ENCODE results near the gene RSPO1. TPM values are rescaled to one million over a fixed set of nuclear protein-coding genes. Genes with fewer than 3 reads are reported as not detected.

The RSPO1 gene
- total and polyA plus RNA-seq, 2 of the 13 experiments (the other 11 are each of a cell fraction or from before 2014, with no cell fraction given) = not detected

DNA sequence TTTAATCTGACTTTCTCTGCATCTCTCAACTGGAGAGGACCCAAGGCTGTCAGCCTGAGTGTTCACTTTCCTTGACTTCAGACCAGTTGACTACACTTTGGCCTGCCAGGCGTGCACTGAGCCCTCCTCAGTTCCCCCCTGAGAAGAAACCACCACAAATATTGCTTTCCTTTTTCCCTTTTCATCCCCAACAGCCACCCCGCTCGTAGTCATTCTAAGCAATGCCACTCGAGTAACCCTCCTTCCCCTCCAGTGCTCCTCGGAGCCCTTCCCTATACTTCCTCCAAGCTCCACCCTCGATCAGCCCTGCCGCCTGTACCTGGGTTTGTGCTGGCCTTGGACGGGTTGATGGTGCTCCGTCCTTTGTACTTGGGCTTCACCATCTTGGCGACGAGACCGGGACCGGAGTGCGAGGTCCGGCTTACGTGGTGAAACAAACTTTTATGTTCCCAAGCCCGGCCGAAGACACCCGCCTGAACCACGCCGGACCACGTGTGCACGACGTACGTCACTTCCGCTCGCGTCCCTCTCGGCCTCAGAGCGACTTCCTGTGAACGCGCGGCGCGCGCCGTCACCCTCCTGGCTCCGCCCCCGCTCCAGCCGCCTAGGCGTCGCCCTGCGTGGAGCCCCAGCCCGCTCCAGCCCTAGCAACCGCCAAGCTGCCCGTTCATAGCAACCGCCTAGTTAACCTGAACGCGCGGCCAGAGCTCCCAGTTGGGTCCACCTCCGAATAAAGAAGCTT, 39.1 kb downstream of the RSPO1 start, which contains the start of gene GNL2 (continued):
- no peak for TF ChIP-seq ZFAT (CRISPR knock-in tag; conservative IDR thresholded peaks at IDR 0.05)
- TF ChIP-seq ZNF121 (CRISPR knock-in tag; IDR thresholded peaks at IDR 0.05) = no peak
- TF ChIP-seq MEIS2 (CRISPR knock-in tag; IDR thresholded peaks at IDR 0.05) = no peak
- 0 out of 2 replicates have a peak, but pooled peaks have one; percentile 43 for TF ChIP-seq ZIK1 (CRISPR knock-in tag; IDR thresholded peaks at IDR 0.05; ENCODE audit: borderline replicate concordance, low read depth)
- no peak for TF ChIP-seq ZNF577 (CRISPR knock-in tag; IDR thresholded peaks at IDR 0.05; ENCODE audit: borderline replicate concordance, low read depth)
- TF ChIP-seq, protein P1, sequence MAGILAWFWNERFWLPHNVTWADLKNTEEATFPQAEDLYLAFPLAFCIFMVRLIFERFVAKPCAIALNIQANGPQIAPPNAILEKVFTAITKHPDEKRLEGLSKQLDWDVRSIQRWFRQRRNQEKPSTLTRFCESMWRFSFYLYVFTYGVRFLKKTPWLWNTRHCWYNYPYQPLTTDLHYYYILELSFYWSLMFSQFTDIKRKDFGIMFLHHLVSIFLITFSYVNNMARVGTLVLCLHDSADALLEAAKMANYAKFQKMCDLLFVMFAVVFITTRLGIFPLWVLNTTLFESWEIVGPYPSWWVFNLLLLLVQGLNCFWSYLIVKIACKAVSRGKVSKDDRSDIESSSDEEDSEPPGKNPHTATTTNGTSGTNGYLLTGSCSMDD (CRISPR knock-in tag; IDR thresholded peaks at IDR 0.05) = no peak
- TF ChIP-seq PTBP1 (IDR thresholded peaks at IDR 0.05; ENCODE audit: low read depth, low read length, poor library complexity, severe bottlenecking) = no peak
- no peak for TF ChIP-seq SOX5 (CRISPR knock-in tag; IDR thresholded peaks at IDR 0.05; ENCODE audit: borderline replicate concordance)
- TF ChIP-seq ZNF282 (IDR thresholded peaks at IDR 0.05; ENCODE audit: partially characterized antibody) = no peak
- no peak for TF ChIP-seq HNRNPUL1 (IDR thresholded peaks at IDR 0.05; ENCODE audit: low read depth, low read length)
- TF ChIP-seq ZSCAN30 (CRISPR knock-in tag; IDR thresholded peaks at IDR 0.05) = no peak
- TF ChIP-seq ZNF724P (CRISPR knock-in tag; IDR thresholded peaks at IDR 0.05; ENCODE audit: borderline replicate concordance) = peak; percentile 68; the same call in 1 of the 2 replicates
- TF ChIP-seq, protein P2, sequence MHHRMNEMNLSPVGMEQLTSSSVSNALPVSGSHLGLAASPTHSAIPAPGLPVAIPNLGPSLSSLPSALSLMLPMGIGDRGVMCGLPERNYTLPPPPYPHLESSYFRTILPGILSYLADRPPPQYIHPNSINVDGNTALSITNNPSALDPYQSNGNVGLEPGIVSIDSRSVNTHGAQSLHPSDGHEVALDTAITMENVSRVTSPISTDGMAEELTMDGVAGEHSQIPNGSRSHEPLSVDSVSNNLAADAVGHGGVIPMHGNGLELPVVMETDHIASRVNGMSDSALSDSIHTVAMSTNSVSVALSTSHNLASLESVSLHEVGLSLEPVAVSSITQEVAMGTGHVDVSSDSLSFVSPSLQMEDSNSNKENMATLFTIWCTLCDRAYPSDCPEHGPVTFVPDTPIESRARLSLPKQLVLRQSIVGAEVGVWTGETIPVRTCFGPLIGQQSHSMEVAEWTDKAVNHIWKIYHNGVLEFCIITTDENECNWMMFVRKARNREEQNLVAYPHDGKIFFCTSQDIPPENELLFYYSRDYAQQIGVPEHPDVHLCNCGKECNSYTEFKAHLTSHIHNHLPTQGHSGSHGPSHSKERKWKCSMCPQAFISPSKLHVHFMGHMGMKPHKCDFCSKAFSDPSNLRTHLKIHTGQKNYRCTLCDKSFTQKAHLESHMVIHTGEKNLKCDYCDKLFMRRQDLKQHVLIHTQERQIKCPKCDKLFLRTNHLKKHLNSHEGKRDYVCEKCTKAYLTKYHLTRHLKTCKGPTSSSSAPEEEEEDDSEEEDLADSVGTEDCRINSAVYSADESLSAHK (CRISPR knock-in tag; IDR thresholded peaks at IDR 0.05; ENCODE audit: borderline replicate concordance) = no peak
- no peak for TF ChIP-seq MLX (CRISPR knock-in tag; IDR thresholded peaks at IDR 0.05)
- TF ChIP-seq ZNF782 (CRISPR knock-in tag; IDR thresholded peaks at IDR 0.05; ENCODE audit: borderline replicate concordance) = no peak
- no peak for TF ChIP-seq GLI4 (CRISPR knock-in tag; IDR thresholded peaks at IDR 0.05; ENCODE audit: borderline replicate concordance)
- TF ChIP-seq MBNL3 (CRISPR knock-in tag; conservative IDR thresholded peaks at IDR 0.05) = no peak
- no peak for TF ChIP-seq ZKSCAN1 (IDR thresholded peaks at IDR 0.05; ENCODE audit: low read length)
- peak; percentile 93 for TF ChIP-seq CREM (IDR thresholded peaks at IDR 0.05)
- peak; percentile 49; the same call in 1 of the 2 replicates for TF ChIP-seq CREM (CRISPR knock-in tag; IDR thresholded peaks at IDR 0.05)
- no peak for TF ChIP-seq CHD2 (IDR thresholded peaks at IDR 0.05; ENCODE audit: low read depth, low read length)
- no peak for TF ChIP-seq BHLHE40 (IDR thresholded peaks at IDR 0.05; ENCODE audit: low read length)
- no peak for TF ChIP-seq ZC3H4 (CRISPR knock-in tag; IDR thresholded peaks at IDR 0.05; ENCODE audit: borderline replicate concordance)
- TF ChIP-seq, protein P3, sequence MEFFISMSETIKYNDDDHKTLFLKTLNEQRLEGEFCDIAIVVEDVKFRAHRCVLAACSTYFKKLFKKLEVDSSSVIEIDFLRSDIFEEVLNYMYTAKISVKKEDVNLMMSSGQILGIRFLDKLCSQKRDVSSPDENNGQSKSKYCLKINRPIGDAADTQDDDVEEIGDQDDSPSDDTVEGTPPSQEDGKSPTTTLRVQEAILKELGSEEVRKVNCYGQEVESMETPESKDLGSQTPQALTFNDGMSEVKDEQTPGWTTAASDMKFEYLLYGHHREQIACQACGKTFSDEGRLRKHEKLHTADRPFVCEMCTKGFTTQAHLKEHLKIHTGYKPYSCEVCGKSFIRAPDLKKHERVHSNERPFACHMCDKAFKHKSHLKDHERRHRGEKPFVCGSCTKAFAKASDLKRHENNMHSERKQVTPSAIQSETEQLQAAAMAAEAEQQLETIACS (CRISPR knock-in tag; IDR thresholded peaks at IDR 0.05) = peak; percentile 97
- TF ChIP-seq ZNF30 (CRISPR knock-in tag; IDR thresholded peaks at IDR 0.05) = no peak
- no peak for TF ChIP-seq SNAPC5 (CRISPR knock-in tag; IDR thresholded peaks at IDR 0.05; ENCODE audit: borderline replicate concordance)
- TF ChIP-seq GATAD2A (CRISPR knock-in tag; IDR thresholded peaks at IDR 0.05) = peak; percentile 33; the same call in 1 of the 2 replicates
- TF ChIP-seq RFXANK (CRISPR knock-in tag; IDR thresholded peaks at IDR 0.05) = no peak
